Kidney glomerular epithelial cell (primary cell): ENCODE data around the gene RALGAPA2.

Experiments used
- DNase-seq: peaks from one replicate; lab custom pipeline; 2025; lab: John Stamatoyannopoulos, UW

Gene RALGAPA2

DNA sequence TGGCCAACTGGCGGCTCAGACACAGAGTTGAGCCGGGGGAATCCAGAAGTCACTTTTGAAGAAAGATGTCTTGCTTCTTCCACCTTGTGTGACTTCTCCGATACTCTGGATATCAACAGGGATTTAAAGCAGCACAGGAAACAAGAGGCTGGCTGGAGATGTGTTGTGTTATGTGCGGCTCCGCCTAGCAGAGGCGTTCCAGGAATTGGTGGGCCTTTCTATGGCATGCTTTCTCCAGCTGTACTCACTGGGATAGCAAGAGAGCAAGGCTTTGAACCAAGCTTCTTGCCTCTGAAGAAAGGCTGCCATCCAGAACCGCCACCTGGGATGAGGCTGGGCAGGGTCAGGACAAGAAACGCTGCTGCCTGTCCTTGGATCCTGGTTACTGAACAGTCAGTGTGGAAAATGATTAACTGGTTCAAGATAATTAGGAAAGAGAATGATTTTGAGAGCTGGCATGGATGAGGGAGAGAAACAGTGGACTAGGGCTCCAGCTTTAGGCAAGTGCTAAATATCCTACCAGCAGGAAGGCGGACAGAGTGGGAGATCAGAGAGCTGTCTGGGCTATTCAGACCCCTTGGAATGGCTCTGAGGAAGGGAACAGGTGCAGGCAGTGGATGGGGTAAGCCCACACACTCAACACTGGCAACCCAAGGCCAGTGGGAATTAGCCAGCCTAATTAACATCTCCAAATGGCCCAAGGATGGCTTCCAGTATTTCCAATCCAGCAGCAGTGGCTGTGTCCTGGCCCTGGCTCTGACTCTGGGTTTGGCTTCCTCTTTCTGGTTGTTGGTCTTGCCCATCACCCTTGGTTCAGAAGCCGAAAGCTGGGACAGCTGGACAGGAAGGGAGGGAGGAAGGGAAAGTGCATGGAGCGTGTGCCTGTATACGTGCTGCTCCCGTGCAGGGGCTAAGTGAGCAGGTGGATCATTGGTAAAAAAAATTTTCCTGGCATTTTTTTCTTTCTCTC is 312.6 kb downstream of the RALGAPA2 start:
- no peak for DNase-seq

DNA sequence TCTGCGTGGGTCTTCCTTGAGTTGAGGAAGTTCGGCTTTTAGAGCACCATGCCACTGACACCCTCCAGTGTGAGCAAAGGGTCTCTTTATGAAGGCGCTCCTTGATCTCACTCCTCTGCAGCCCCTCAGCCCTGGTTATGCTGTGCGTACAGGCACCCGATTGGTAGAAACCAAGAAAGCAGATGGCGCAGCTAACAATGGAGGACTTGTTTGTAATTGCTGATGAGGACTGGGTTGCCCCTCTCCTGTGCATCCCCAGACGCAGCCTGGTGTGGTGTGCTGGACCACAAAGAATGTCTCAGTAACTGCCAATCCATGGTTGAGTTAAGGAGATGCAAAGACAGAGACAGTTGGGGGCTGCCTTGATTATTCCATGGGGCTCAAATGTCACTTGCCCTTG is 314.3 kb downstream of the RALGAPA2 start:
- DNase-seq = no peak

DNA sequence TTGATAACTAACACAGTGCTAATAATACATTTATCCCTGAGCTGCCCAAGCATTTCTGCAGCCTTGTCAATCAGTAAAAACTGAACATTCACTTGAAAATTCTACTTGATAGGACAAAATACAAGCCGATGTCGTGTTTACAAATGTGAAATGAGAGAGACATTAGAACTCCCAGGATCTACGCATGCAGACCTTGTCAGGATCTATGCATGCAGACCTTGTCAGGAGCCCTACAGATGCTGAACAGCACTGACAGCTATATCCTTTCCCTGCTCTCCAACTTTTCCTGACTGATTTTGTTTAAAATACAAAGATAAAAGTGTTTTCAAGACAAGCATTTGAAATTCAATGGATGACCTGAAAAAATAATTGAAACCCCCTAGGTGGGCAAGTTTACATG is 315.6 kb downstream of the RALGAPA2 start:
- no peak for DNase-seq

DNA sequence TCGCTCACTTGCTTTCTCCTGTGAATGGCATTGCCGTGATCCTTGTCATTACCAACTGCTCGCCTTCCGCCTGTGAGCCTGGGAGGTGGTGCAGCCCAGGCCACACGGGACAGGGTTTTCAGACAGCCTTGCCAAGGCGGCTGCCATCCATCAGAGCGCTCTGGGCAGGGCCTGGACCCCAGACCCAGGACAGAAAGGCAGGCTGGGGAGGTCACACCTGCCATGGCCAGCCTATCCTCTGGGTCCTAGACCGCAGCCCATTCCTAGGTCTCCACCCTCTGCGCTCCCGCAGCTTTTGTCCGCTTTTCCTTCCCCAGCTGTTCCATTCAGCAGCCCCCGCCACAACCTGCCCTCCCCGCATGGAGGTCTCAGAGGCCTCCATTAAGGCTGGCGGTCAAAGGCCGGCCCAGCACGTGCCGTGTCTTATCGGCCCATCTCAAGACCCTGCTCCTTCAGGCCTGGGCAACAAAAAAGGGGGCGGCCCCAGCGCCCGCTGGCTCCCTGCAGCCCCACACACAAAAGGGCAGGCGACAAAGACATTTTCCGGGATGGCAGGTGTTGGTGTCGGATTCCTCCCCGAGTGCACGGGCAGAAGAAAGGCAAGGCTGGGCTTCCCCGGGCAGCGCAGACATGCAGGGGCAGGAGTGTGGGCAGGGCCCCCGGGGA is 316.4 kb downstream of the RALGAPA2 start:
- DNase-seq = no peak

DNA sequence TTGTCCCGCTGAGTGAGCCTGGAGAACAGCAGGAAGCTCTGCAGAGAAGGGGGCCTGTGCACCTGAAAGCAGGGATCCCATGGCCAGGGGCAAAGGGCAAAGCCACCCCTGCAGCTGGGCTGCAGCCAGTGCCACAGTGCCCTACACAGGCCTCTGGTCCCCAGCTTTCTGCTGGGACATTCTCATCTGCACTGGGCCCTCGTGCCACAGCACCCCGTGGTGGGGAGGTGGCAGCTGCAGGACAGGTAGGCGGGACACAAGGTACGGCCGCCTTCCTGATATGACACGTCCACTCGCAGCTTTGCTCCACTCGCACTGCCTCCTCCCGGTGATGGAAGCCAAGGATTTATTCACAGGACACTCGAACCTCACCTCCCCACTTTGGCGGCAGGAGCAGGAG is 317.4 kb downstream of the RALGAPA2 start:
- DNase-seq = no peak

DNA sequence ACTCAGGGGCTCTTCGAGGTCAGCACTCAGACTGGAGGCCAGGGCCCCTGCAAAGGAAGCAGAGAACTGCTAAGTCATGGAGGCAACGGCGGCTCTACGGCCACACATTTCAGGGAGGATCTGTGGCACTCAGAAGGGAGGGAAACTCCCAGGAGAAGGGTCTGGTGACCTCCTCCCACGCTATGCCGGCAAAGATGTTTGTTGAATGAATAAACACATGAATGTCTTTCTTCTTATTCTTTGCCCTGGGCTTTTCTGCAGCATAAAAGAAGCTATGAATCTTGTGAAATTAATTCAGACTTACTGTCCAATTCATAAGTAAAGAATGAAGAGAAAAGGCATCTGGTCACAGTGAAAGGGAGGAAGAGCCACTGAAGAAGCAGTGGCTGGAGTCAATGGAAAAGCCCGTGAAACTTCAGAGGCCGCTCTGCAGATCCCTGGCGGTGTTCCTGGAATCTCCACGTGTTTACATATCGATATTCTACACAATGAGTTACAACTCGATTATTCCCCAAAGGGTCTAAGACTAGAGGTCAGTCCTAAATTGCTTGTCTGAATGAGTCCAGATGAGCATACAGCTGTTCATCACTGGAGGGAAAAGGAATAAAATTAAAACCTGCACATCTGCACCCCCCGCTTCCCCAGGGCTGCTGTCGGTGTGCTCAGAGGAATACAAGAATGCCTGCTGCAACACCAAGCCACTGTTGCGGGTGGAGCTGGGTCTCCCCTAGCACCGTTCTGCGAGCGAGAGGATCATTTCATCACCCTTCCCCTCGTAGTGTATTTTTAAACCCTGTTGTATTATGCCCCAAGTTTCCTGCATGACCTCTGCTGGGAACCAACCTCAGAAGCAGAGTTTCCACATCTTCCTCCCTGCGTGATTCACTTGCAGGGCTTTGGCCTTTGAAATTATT is 319.0 kb downstream of the RALGAPA2 start:
- no peak for DNase-seq

DNA sequence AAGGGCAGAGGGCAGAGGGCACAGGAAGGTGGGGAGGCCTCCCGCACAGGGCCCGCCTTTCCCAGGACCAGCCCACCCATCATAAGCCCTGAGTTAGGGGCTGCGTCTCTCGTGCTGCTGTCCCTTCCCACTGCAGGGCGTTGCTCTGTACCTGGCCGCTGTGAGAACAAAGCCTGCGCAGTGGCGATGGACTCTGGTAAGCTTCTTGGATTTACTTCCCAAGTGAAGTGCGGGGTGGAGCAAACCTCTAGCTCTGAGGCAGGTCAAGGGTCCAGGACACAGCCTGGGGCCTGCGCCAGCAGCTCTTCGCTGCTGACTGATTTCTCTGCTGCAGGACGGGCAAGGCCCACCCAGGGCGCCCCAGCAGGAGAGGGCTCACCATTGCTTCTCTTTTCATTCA is 320.7 kb downstream of the RALGAPA2 start:
- DNase-seq = no peak

DNA sequence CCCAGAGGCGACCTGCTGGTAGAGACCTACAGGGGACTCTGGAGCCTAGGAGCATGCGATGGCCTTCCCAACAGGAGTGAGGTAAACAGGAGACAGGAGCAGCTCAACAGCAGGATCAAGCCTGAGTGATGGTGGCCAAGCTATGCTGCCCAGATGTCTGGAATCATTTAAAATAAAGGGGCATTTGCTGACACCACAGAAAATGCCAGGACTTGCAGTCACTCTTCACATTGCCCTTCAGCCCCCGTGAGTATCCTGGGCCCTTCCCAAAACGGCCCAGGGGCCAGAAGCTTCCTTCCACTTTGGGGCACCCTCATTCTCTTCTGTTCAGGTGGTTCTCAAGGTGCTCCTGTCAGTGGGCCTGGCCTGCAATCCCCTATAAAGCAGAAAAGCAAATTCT is 321.3 kb downstream of the RALGAPA2 start:
- no peak for DNase-seq

DNA sequence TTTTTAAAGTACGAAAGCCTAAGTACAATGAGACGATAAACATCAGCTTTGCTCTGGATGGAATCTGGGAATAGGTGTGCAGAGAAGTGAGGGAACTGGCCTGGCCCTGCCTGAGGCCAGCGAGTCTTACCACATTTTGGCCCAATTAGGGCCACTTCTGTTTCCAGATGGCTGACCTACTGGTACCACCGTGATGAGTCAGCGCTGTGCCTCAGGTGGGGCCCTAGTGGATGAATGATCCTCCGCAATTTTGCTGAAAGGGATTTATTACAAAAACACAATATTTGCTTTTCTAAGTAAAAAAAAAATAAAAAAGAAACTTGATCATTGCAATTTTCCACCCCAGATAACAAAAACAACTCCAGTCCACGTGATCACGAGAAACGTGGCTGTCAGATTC is 322.1 kb downstream of the RALGAPA2 start:
- no peak for DNase-seq

DNA sequence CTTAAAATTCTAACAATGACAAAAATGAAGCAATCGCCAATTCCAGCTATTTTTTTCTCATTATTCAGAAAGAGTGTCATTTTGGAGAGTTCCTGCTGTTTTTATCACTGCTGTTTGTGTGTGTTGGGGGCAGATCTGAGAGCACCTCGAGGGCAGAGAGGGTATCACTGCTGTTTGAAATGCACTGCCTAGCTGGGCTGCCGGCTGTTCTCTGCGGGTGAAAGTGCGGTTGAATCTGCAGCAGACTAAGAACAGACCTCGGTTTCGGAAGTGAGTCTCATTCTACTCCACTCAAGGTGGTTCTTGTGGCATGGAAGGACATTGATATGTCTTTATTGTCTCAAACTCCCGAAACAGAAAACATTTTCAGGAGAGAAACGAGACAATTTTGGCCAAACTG is 326.3 kb downstream of the RALGAPA2 start:
- DNase-seq = no peak

DNA sequence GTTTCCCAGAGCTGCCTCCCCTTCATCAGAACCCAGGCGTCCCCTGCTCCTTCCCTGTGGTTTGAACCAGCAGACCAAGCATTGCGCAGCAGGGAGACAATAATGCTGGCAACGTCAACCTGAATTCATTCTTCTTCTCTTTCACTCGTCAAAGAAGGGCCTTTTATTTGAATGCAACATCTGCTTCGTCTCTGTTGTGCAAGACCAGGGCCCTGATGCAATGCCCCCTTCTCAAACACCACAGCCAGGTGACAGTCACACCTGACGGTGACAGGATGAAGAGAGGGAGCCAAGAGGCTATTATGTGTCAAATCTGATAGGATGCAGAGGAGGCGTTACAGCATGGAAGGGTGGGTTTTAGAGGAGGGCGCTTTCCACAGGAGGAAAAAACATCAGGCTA is 336.6 kb downstream of the RALGAPA2 start:
- no peak for DNase-seq

DNA sequence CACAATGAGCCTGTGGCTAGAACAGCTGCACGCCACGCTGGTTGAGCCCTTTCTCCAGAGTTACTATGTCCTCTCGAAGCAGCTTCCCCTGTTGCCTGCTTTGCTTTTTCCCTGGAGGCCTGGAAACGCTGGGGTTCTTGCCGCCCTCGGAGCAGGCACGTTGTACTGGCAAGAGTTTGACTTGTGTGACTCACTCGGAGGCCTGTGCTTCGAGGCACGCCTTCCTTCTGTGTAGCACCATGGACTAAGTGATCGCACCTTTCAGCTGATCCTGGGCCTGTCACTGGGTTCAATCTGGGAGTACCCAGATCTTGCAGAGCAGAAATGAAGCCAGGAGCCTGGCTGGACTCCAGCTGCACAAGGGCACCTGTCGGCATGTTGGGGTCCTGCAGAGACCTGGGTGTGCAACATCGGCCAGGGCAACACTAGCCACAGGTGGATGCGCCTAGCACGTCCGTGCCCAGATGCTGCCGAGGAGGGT is 339.3 kb downstream of the RALGAPA2 start:
- no peak for DNase-seq

DNA sequence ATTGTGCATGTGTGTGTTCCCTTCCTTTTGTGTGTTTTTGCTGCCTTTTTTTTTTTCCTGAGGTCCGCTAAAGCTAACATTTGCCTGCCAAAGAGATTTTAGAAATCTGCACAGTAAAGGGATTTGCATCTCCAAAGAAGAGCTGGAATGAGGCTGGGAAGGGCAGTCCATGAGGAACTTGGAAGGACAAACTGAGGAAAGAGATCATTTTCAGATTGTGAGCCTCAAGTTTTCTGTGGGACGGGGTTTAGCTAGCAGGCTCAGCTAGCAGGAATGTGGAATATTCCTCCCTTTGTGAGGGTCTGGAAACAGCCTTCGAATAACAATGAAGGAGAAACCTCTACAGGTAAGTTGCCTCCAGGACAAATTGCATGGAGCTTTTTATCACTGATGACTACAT is 340.8 kb downstream of the RALGAPA2 start:
- DNase-seq = no peak

DNA sequence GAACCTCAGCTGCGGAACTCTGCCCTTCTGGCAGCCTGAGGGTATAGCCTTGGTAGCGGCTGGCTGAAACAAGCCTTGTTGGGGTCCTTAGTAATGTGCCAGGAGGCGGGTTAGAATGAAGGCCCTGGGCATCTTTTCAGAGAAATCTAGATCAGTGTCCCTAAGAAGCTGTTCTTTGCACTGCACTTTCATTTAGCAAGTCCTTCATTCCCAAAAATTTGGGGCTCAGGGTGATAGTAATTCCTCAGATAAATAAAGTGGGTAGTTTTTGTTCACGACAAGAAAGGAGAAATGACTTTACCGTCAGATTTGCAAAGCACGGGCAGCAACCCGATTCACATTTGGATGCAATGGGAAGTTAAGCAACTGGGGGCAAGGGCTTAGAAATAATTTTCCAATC is 341.4 kb downstream of the RALGAPA2 start:
- DNase-seq = no peak

DNA sequence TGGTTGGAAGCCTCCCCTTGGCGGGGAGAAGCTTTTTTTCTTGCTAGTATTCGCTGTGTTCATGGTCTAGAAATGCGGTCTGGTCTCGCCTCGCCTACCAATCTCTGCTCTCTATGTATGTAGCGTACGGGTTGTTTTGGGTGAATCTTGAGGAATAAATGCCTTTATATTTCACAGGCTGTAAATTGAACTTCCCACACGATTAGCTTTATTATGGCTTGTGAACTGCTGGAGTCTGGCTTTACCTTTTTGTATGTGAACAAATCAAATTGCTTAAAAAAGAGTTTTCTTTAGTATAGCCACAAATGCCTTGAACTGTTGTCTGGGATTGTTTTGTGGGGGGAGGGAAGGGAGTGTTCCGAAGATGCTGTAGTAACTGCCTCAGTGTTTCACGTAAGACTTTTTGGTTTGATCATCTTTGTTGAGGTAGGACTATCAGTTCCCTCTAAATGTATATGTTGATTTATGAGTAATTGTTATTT is 342.3 kb downstream of the RALGAPA2 start:
- no peak for DNase-seq

DNA sequence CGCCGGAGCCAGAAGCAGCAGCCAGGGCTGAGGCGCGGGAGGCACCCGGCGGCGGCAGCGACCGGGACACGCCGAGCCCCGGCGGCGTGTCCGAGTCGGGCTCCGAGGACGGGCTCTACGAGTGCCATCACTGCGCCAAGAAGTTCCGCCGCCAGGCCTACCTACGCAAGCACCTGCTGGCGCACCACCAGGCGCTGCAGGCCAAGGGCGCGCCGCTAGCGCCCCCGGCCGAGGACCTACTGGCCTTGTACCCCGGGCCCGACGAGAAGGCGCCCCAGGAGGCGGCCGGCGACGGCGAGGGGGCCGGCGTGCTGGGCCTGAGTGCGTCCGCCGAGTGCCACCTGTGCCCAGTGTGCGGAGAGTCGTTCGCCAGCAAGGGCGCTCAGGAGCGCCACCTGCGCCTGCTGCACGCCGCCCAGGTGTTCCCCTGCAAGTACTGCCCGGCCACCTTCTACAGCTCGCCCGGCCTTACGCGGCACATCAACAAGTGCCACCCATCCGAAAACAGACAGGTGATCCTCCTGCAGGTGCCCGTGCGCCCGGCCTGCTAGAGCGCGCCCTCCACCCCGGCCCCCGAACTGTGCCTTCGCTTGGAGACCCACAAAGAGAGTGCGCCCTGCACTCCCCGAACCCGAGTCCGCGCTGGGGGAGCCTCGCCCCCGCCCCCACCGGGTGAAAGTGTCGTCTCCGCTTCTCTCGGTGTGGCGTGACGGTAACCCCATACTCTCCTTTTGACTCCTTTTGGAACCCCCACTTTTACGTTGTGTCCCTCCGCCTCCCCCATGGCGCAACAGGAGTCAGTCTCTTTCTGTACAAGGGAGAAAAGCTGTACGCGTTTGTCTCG is 343.0 kb downstream of the RALGAPA2 start:
- DNase-seq = no peak

DNA sequence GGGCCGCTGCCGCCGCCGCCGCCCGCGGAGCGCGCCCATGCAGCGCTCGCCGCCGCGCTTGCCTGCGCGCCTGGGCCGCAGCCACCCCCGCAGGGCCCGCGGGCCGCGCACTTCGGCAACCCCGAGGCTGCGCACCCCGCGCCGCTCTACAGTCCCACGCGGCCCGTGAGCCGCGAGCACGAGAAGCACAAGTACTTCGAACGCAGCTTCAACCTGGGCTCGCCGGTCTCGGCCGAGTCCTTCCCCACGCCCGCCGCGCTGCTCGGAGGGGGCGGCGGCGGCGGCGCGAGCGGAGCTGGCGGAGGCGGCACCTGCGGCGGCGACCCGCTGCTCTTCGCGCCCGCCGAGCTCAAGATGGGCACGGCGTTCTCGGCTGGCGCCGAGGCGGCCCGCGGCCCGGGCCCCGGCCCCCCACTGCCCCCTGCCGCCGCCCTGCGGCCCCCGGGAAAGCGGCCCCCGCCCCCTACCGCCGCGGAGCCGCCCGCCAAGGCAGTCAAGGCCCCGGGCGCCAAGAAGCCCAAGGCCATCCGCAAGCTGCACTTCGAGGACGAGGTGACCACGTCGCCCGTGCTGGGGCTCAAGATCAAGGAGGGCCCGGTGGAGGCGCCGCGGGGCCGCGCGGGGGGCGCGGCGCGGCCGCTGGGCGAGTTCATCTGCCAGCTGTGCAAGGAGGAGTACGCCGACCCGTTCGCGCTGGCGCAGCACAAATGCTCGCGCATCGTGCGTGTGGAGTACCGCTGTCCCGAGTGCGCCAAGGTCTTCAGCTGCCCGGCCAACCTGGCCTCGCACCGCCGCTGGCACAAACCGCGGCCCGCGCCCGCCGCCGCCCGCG is 343.8 kb downstream of the RALGAPA2 start:
- no peak for DNase-seq

DNA sequence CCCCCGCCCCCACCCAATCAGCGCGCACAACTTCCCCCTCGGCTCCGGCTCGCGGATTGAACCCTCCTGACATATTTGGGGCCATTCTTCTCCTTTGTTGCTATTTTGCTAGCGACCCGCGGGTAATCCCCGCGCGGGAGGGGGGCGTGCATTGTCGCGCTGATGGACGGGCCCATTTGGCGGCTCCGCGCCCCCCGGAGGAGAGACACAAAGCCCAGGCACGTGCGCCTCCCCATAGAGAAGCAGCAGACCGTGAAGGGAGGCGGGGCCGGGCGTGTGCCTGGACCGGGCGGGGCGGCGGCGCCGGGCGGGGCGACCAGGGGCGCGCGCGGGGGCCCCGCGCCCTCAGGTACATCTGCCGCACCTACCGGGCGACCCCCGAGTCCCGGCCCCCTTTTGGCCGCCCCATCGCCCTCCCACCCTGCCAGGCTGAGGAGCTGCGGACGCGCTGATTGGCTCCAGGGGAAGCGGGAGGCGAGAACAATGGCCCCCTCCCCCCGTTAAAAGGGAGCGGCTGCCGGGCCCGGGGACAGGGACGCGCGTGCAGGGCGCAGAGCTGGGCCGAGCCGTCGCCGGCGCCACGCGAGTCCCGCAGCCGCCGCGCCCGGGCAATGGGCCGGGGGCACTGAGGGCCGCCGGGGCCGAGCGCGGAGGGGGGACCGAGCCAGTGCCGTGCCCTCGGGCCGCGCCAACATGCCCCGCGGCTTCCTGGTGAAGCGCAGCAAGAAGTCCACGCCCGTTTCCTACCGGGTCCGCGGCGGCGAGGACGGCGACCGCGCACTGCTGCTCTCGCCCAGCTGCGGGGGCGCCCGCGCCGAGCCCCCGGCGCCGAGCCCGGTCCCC is 344.6 kb downstream of the RALGAPA2 start, which contains the start of gene INSM1:
Gene INSM1, plus strand, starts transcription at position 530 of the 843 bp plus-strand sequence. Its CDS starts 164 bp downstream, at position 694.
- DNase-seq = no peak
